Uterus (tissue), 2 donors: ENCODE data around the gene VIP.

Source experiments
- POLR2A ChIP-seq, 2 donors: fragments of 450-650 bp; IDR thresholded peaks; one replicate each; pipeline ENCODE4 v1.6.1; 2016; ENCODE audit warnings: antibody characterized with exemption in 2 of 2, mild to moderate bottlenecking in 1 of 2, moderate library complexity in 1 of 2
- TF ChIP-seq, protein P1 (sequence below), 4 experiments: fragments of 200-600 bp in 2 of 4; fragments of 450-650 bp in 2 of 4; sonication (generic) in 2 of 4; IDR thresholded peaks; one replicate each; pipeline ENCODE4 v1.5.1; 2016 to 2019; ENCODE audit warnings: antibody characterized with exemption in 4 of 4, mild to moderate bottlenecking in 2 of 4, moderate library complexity in 1 of 4

GRCh38 chr6:152748843-152749242, 1.8 kb upstream of the VIP start:
- TF ChIP-seq, protein P1, sequence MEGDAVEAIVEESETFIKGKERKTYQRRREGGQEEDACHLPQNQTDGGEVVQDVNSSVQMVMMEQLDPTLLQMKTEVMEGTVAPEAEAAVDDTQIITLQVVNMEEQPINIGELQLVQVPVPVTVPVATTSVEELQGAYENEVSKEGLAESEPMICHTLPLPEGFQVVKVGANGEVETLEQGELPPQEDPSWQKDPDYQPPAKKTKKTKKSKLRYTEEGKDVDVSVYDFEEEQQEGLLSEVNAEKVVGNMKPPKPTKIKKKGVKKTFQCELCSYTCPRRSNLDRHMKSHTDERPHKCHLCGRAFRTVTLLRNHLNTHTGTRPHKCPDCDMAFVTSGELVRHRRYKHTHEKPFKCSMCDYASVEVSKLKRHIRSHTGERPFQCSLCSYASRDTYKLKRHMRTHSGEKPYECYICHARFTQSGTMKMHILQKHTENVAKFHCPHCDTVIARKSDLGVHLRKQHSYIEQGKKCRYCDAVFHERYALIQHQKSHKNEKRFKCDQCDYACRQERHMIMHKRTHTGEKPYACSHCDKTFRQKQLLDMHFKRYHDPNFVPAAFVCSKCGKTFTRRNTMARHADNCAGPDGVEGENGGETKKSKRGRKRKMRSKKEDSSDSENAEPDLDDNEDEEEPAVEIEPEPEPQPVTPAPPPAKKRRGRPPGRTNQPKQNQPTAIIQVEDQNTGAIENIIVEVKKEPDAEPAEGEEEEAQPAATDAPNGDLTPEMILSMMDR (IDR thresholded peaks at IDR 0.05): no peak
- TF ChIP-seq POLR2A (IDR thresholded peaks at IDR 0.05): no peak
